ENCODE data around the gene CCDC152.
"Not testable (repeated sequence)": the region's sequence is repeated elsewhere in the genome, so short reads cannot be mapped to it uniquely, and the experiment has no call there.

Gene CCDC152

GRCh38 chr5:42837601-42838000 lies 81.0 kb downstream of the CCDC152 start:
- DNase-seq (ENCODE audit: low read depth): no peak
- no peak overlapping the region for H3K4me3 ChIP-seq (replicated peaks; ENCODE audit: low read depth, low read length)
- no peak for TF ChIP-seq CTCF (IDR thresholded peaks at IDR 0.05; ENCODE audit: low read length, missing control alignments)

GRCh38 chr5:42839196-42839595 lies 82.6 kb downstream of the CCDC152 start:
- H3K4me3 ChIP-seq (replicated peaks; ENCODE audit: low read depth, low read length): no peak overlapping the region
- TF ChIP-seq CTCF (IDR thresholded peaks at IDR 0.05; ENCODE audit: low read length, missing control alignments): no peak
- no peak for DNase-seq (ENCODE audit: low read depth)

GRCh38 chr5:42840269-42840668 lies 83.7 kb downstream of the CCDC152 start:
- DNase-seq (ENCODE audit: low read depth): peak; percentile 93
- TF ChIP-seq CTCF (IDR thresholded peaks at IDR 0.05; ENCODE audit: low read length, missing control alignments): no peak
- H3K4me3 ChIP-seq (replicated peaks; ENCODE audit: low read depth, low read length): no peak overlapping the region

- TF ChIP-seq CTCF (IDR thresholded peaks at IDR 0.05; ENCODE audit: low read length, missing control alignments): no peak
- no peak for DNase-seq (ENCODE audit: low read depth)
- no peak overlapping the region for H3K4me3 ChIP-seq (replicated peaks; ENCODE audit: low read depth, low read length)
Measured at GRCh38 chr5:42840842-42841567, 84.4 kb downstream of the CCDC152 start.

GRCh38 chr5:42842921-42843641 lies 86.5 kb downstream of the CCDC152 start:
- peak; percentile 9 for DNase-seq (ENCODE audit: low read depth)
- H3K4me3 ChIP-seq (replicated peaks; ENCODE audit: low read depth, low read length): no peak overlapping the region
- no peak for TF ChIP-seq CTCF (IDR thresholded peaks at IDR 0.05; ENCODE audit: low read length, missing control alignments)

GRCh38 chr5:42843675-42844292 lies 87.2 kb downstream of the CCDC152 start:
- DNase-seq (ENCODE audit: low read depth): no peak
- TF ChIP-seq CTCF (IDR thresholded peaks at IDR 0.05; ENCODE audit: low read length, missing control alignments): no peak
- no peak overlapping the region for H3K4me3 ChIP-seq (replicated peaks; ENCODE audit: low read depth, low read length)

GRCh38 chr5:42844408-42844807 lies 87.8 kb downstream of the CCDC152 start:
- H3K4me3 ChIP-seq (replicated peaks; ENCODE audit: low read depth, low read length); DNase-seq (ENCODE audit: low read depth): not testable (repeated sequence)

Measured in fibroblast of pulmonary artery (primary cell).